Bronchial epithelial cell (primary cell): Measurements from ENCODE around the gene AKIP1. TPM values are rescaled to one million over a fixed set of nuclear protein-coding genes. Genes with fewer than 3 reads are reported as not detected.

Experiments used
- DNase-seq: peaks from one replicate; pipeline ENCODE4 v3.0.0-alpha.2; 2010; ENCODE audit warnings: low read depth
- FAIRE-seq: peaks from 2 replicates; lab custom pipeline; 2011; peaks lifted over from hg19 to GRCh38; lab: Jason Lieb, UNC
- H3K27me3 ChIP-seq: 2 replicates; pipeline ENCODE4 v1.5.1; 2011; ENCODE audit warnings: low read length; ENCODE audit not compliant: control insufficient read depth, insufficient read depth
- H3K36me3 ChIP-seq: 2 replicates; pipeline ENCODE4 v1.5.1; 2011; ENCODE audit warnings: low read length; ENCODE audit not compliant: control insufficient read depth, insufficient read depth
- H3K4me3 ChIP-seq: 2 replicates; pipeline ENCODE4 v1.5.1; 2011; ENCODE audit warnings: mild to moderate bottlenecking, low read depth, low read length, control low read depth
- CTCF ChIP-seq: IDR thresholded peaks from 2 replicates; pipeline ENCODE4 v1.5.1; 2011; ENCODE audit warnings: mild to moderate bottlenecking, moderate library complexity, low read length, control low read depth, inconsistent platforms; ENCODE audit not compliant: insufficient read depth, severe bottlenecking
- total RNA-seq: library from RNA; depleted of rRNA; stranded (reverse); fragments of >200 nt; gene quantifications from 2 replicates; pipeline ENCODE4 v1.2.1, GENCODE V29; 2014

Gene AKIP1
- total RNA-seq, 1 donor from 2014 or later: 36.3 TPM

DNA sequence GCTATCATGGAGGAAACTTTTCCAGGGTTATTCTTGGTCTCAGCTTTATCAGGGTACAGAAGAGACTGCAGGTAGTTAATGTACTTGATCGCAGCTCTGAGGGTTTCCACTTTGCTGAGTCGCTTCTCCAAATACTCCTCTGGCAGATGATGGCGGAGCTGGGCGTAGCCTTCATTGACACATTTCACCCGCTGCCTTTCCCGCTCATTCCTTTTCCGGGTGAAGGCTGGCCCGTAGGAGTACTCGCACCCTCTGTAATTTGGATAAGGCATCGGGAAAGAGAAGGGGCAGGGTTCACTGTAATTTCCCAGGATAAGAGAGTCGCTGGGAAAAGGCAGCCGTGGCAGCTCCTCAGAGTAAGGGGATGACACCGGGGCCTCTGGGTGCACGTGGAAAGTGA, 26.7 kb downstream of the AKIP1 start:
- no peak overlapping the region for H3K4me3 ChIP-seq
- DNase-seq (no peak), FAIRE-seq (no peak)
- no peaks in the 10 kb centered on the region for H3K36me3 ChIP-seq
- TF ChIP-seq CTCF: no peak
- H3K27me3 ChIP-seq: no peaks in the 10 kb centered on the region

DNA sequence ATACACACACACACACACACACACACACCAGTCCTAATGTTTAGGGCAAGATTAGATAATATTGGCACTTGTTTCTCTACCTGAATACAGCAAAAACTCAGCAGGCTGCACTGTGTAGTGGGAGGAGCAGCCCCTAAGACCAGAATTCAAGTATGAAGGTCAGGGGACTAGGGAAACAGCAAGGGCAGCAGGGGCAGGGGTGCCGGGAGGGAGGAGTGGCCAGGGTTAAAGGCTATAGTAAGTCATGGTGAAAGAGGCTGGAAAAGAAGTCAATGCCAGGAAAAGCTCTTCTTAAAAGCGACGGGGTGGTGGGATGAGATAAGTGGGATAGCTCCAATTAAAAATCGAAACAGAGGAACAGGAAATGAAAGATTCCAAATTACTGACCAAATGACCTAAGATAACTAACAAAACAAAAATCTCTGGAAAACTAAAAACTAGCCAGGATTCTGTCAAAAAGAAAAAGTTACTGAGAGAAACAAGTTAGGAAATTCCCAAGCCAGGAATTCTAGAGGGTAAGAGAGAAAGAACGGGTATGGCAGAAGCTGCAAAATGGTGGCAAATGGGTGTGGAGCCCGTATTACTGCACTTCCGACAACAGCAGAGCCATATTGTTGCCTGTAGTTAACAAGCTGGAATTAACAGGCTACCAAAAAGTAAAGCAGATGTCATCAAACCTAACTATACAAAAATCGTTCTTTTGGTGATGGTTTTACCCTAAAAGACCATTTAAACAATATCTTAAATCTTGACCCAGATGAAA, 30.5 kb downstream of the AKIP1 start:
- TF ChIP-seq CTCF: no peak
- H3K27me3 ChIP-seq: no peaks in the 10 kb centered on the region
- FAIRE-seq (no peak), DNase-seq (no peak)
- H3K36me3 ChIP-seq: no peaks in the 10 kb centered on the region
- H3K4me3 ChIP-seq: no peak overlapping the region

GRCh38 chr11:8942518-8943066, 31.6 kb downstream of the AKIP1 start, which contains the start of gene ASCL3:
TSS of gene ASCL3 (minus strand) at chr11:8943016. CDS start at chr11:8938161, 4,855 bp downstream.
- TF ChIP-seq CTCF: no peak
- FAIRE-seq (no peak), DNase-seq (no peak)
- Histone ChIP-seq H3K36me3 (no peaks in the 10 kb centered on the region), H3K27me3 (no peaks in the 10 kb centered on the region), H3K4me3 (no peak within 1 kb of the TSS)

GRCh38 chr11:8947230-8947943, 36.4 kb downstream of the AKIP1 start:
- Histone ChIP-seq H3K36me3 (peaks cover 6% of the 10 kb centered on the region), H3K27me3 (no peaks in the 10 kb centered on the region), H3K4me3 (no peak overlapping the region)
- no peak for TF ChIP-seq CTCF
- DNase-seq (no peak), FAIRE-seq (no peak)

- no peak overlapping the region for H3K4me3 ChIP-seq
- H3K36me3 ChIP-seq: peaks cover 9% of the 10 kb centered on the region
- no peak for DNase-seq
- no peak for TF ChIP-seq CTCF
- H3K27me3 ChIP-seq: no peaks in the 10 kb centered on the region
- no peak for FAIRE-seq
Observed at GRCh38 chr11:8948886-8949285, 37.9 kb downstream of the AKIP1 start.
